NT2/D1 (cell line): ENCODE data around the gene TCF15.

ENCODE experiments used
- DNase-seq: peaks from one replicate; pipeline ENCODE4 v3.0.0-alpha.2; 2011; ENCODE audit warnings: low read depth, low spot score
- H3K27me3 ChIP-seq: 2 replicates; pipeline ENCODE4 v1.6.0; 2011; ENCODE audit warnings: mild to moderate bottlenecking; ENCODE audit not compliant: insufficient read length, insufficient read depth
- H3K36me3 ChIP-seq: 2 replicates; pipeline ENCODE4 v1.6.1; 2011; ENCODE audit warnings: mild to moderate bottlenecking, low read length, mixed read lengths; ENCODE audit not compliant: insufficient read depth, insufficient read length
- H3K4me1 ChIP-seq: 2 replicates; pipeline ENCODE4 v1.5.1; 2011; ENCODE audit not compliant: insufficient read depth, insufficient read length
- H3K4me3 ChIP-seq: 2 replicates; pipeline ENCODE4 v1.5.1; 2011; ENCODE audit warnings: low read depth; ENCODE audit not compliant: insufficient read length
- H3K9ac ChIP-seq: 2 replicates; pipeline ENCODE4 v1.6.0; 2011; ENCODE audit warnings: low read depth; ENCODE audit not compliant: insufficient read length
- H3K9me3 ChIP-seq: 2 replicates; pipeline ENCODE4 v1.5.1; 2011; ENCODE audit warnings: mild to moderate bottlenecking, low read length; ENCODE audit not compliant: insufficient read depth
- SUZ12 ChIP-seq: IDR thresholded peaks from 2 replicates; pipeline ENCODE4 v1.6.1; 2011; ENCODE audit not compliant: insufficient read length, insufficient read depth; ENCODE audit errors: extremely low read depth
- YY1 ChIP-seq: IDR thresholded peaks from 2 replicates; pipeline ENCODE4 v1.6.1; 2011; ENCODE audit not compliant: insufficient read length, insufficient read depth
- ZNF274 ChIP-seq: IDR thresholded peaks from 2 replicates; pipeline ENCODE4 v1.6.1; 2011; ENCODE audit warnings: mild to moderate bottlenecking, low read depth, low read length

The TCF15 gene

DNA sequence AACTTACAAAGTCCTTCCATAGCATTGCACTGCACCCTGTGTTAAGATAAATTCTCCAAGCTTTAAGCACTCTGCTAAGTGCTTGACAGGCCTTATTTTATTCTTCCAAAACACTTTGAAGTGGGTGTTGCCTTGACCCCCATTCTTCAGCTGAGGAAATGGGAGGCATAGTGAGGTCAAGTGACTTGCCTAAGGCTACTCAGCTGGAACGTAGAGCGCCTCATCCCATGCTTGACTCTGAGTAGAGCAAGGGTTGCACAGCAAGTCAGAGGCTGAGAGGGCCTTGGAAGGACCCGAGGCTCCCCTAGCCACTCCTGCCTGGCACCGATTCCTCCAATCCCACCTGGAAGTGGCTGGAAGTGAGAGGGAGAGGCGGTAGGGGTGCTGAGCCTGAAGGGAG, 46.9 kb downstream of the TCF15 start:
- H3K9me3 ChIP-seq = no peaks in the 10 kb centered on the region
- H3K4me1 ChIP-seq = peaks cover 3% of the 10 kb centered on the region
- H3K36me3 ChIP-seq = no peaks in the 10 kb centered on the region
- TF ChIP-seq ZNF274 = no peak
- TF ChIP-seq SUZ12 = no peak
- no peak for TF ChIP-seq YY1
- H3K4me3 ChIP-seq = no peak overlapping the region
- H3K9ac ChIP-seq = no peak overlapping the region
- no peak for DNase-seq
- H3K27me3 ChIP-seq = no peaks in the 10 kb centered on the region

DNA sequence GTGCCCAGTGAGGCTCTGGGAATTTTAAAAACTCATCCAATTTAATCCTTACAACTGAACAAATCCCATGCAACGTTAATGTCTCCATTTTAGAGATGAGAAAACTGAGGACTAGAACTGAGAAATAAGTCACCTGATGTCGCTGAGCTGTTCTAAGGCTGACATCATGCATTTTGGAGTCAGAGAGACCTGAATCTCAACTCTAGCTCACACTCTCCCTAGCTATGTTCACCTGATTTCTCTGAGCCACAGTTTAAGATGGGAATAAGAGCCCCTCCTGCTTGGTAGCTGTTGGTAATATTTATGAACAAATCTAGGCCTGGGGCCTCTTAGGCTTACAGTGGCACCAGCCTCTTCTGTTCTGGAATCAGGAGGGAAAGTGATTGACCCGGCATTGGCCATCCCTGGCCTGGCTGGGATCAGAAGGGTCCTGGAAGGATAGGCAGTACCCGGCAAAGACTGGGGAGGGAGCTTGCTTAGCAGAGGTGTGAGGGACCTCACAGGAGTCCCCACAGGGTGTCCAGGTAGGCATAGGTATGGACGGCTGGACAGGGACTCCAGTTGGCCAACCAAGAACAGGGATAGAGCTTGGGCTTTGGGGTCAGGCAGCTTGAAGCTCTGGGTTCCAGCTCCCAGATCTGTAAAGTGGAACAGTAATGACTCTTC, 47.7 kb downstream of the TCF15 start:
- Histone ChIP-seq H3K4me3 (no peak overlapping the region), H3K36me3 (no peaks in the 10 kb centered on the region), H3K9ac (no peak overlapping the region), H3K27me3 (no peaks in the 10 kb centered on the region), H3K4me1 (peaks cover 3% of the 10 kb centered on the region), H3K9me3 (no peaks in the 10 kb centered on the region)
- no peak for DNase-seq
- TF ChIP-seq SUZ12 = no peak
- TF ChIP-seq YY1 = no peak
- no peak for TF ChIP-seq ZNF274

DNA sequence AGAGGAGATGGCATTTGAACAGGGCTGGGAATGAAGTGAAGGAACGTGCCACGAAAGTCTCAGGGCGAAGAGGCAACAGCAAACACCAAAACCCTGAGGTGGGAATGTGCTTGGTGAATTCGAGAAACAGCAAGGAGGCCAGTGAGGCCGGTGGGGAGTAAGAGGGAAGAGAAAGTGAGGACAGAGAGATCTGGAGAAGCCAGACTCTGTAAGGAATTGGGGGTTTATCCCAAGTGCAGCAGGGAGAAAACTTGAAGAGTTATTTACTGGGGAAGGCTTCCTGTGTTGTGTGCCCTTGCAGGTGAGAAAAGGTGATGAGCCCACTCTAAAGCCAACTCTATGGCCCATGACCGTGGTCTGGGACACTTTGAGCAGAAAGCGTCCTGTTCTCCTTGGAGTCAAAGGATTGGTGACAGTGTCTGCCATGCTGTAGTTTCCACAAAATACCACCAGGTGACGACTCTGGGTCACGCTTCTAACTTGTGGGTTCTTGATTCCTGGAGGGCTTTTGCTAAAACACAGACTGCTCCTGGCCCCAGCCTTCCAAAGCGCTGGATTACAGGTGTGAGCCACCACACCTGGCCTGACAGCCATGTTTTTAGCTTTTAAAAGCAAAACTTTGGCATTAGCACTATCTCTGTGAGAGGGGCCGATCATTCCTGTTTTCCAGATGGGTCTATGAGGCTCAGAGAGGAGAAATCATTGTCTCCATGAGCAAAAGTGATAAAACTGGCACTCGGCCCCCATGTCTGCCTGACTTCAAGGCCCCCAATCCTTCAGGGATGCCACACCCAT, 48.5 kb downstream of the TCF15 start:
- no peak overlapping the region for H3K9ac ChIP-seq
- H3K36me3 ChIP-seq = no peaks in the 10 kb centered on the region
- peaks cover 3% of the 10 kb centered on the region for H3K4me1 ChIP-seq
- H3K4me3 ChIP-seq = no peak overlapping the region
- H3K27me3 ChIP-seq = no peaks in the 10 kb centered on the region
- DNase-seq = peak; percentile 67
- no peaks in the 10 kb centered on the region for H3K9me3 ChIP-seq
- TF ChIP-seq YY1 = no peak
- TF ChIP-seq SUZ12 = no peak
- TF ChIP-seq ZNF274 = no peak

DNA sequence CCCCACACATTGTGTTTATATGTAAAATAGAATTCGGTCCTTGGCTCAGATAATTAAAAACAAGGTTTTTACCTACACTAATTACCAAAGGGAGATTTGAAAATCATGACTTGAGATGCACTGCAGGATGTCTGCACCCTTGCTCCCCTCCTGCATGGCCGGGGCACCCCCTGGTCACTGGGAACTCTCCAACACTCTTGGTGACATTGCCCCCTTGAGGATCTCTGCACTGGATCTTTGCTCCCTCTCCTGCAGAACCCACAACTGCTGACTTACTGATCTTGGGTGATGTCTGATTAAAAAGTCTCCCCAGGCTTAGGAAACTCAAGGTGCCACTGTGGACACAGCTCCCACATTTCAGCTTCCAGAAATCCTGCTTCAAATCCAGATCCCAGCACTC, 49.4 kb downstream of the TCF15 start:
- H3K36me3 ChIP-seq = no peaks in the 10 kb centered on the region
- no peak overlapping the region for H3K4me3 ChIP-seq
- H3K4me1 ChIP-seq = peaks cover 5% of the 10 kb centered on the region
- no peak for DNase-seq
- no peaks in the 10 kb centered on the region for H3K27me3 ChIP-seq
- H3K9ac ChIP-seq = no peak overlapping the region
- H3K9me3 ChIP-seq = no peaks in the 10 kb centered on the region
- TF ChIP-seq SUZ12 (no peak), YY1 (no peak)

DNA sequence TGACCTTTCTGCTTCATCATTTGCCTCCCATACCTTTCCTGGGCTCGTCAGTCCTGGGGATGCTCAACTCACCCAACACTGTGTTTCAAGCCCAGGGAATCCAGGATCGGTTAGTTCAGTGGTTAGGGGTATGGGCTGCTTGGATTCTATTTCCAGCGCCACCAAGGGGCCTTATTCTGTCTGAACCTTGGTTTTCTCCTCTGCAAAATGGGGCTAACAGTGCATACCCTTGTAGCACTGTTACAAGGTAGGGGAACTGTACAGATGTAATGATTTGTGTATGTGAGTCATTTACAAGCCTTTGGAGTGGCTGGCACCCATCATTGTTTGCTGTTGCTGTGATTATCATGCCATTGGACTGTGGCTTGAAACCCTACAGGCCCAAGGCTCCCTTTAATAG, 52.0 kb downstream of the TCF15 start:
- TF ChIP-seq ZNF274 (no peak), SUZ12 (no peak), YY1 (no peak)
- H3K9me3 ChIP-seq = no peaks in the 10 kb centered on the region
- H3K4me1 ChIP-seq = peaks cover 2% of the 10 kb centered on the region
- no peaks in the 10 kb centered on the region for H3K36me3 ChIP-seq
- no peak overlapping the region for H3K4me3 ChIP-seq
- H3K9ac ChIP-seq = no peak overlapping the region
- no peaks in the 10 kb centered on the region for H3K27me3 ChIP-seq
- no peak for DNase-seq

DNA sequence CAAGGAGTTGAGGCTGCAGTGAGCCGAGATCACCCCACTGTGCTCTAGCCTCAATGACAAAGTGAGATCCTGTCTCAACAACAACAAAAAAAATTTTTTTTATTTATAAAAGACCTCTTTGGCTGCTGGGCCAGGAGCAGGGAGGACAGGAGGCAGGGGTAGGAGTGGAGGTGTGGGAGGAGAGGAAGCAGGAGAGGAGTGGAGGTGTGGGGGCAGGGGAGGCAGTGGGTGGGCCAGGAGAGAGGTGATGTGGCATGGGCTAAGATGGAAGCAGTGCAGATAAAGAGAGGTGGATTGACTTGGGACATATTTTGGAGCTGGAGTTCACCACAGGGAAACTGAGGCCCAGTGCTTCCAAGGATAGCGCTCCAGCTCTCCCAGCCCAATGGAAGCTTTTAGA, 53.1 kb downstream of the TCF15 start:
- no peaks in the 10 kb centered on the region for H3K27me3 ChIP-seq
- no peak for DNase-seq
- no peak overlapping the region for H3K9ac ChIP-seq
- H3K9me3 ChIP-seq = no peaks in the 10 kb centered on the region
- peaks cover 2% of the 10 kb centered on the region for H3K4me1 ChIP-seq
- TF ChIP-seq ZNF274 = no peak
- TF ChIP-seq YY1 = no peak
- TF ChIP-seq SUZ12 = no peak
- H3K4me3 ChIP-seq = no peak overlapping the region
- H3K36me3 ChIP-seq = no peaks in the 10 kb centered on the region

DNA sequence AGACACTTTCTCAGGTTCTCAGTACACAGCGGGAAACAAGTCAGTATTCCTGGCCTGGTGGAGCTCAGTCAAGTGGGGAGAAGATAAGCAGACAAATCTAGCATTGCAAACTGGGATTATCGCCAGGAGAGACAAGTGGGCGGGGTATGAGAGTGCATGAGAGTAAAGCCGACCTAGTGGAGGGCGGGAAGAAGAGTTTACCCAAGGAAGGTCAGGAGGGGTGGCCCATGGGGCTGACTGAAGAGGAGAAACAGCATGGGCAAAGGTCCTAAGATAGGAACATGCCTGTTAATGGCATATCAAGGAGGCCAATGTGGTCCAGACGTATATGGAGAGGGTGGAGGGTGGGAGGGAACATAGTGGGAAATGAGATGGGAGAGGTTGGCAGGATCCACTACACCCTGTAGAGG, 54.1 kb downstream of the TCF15 start:
- no peak for TF ChIP-seq ZNF274
- no peak for TF ChIP-seq YY1
- TF ChIP-seq SUZ12 = no peak
- Histone ChIP-seq H3K9ac (no peak overlapping the region), H3K36me3 (no peaks in the 10 kb centered on the region), H3K4me1 (peaks cover 2% of the 10 kb centered on the region), H3K27me3 (no peaks in the 10 kb centered on the region), H3K9me3 (no peaks in the 10 kb centered on the region), H3K4me3 (no peak overlapping the region)
- DNase-seq = no peak
